Glomerular endothelial cell (primary cell): ENCODE measurements around the gene IDH1. TPM values are rescaled to one million over a fixed set of nuclear protein-coding genes. Genes with fewer than 3 reads are reported as not detected.
A peak's percentile ranks its signal among the peaks of the same experiment; 100 is the strongest.
"Not testable (repeated sequence)": the region's sequence is repeated elsewhere in the genome, so short reads cannot be mapped to it uniquely, and the experiment has no call there.

Source experiments
- DNase-seq: peaks from one replicate; pipeline ENCODE4 v3.0.0-alpha.2; 2011; ENCODE audit warnings: low read depth, low spot score; ENCODE audit errors: extremely low read depth
- total RNA-seq: library from RNA; depleted of rRNA; stranded (reverse); fragments of >200 nt; gene quantifications from 2 replicates; pipeline ENCODE4 v1.2.3, GENCODE V29; 2015

The IDH1 gene
- total RNA-seq, 1 donor from 2014 or later = 64.1 TPM

DNA sequence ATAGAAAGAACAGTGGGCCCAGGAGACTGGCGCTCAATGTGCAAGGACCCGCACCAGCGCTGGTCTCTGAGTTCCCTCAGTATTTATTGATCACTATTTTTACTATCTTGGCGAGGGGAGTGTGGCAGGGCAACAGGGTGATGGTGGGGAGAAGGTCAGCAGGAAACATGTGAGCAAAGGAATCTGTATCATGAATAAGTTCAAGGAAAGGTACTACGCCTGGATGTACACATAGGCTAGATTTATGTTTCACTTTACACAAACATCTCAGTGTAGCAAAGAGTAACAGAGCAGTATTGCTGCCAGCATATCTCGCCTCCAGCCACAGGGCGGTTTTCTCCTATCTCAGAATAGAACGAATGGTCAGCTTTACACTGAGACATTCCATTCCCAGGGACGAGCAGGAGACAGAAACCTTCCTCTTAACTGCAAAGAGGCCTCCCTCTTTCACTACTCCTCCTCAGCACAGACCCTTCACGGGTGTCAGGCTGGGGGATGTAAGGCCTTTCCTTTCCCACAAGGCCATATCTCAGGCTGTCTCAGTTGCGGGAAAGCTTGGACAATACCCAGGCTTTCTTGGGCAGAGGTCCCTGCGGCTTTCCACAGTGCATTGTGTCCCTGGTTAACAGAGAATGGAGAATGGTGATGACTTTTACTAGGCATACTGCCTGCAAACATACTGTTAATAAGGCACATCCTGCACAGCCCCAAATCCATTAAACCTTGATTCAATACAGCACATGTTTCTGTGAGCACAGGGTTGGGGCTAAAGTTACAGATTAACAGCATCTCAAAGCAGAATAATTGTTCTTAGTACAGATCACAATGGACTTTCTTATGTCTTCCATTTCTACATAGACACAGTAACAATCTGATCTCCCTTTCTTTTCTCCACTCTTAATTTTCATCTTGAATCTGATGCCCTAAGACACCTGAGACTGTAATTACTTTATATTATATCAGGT, 2.3 kb upstream of the IDH1 start:
- not testable (repeated sequence) for DNase-seq

DNA sequence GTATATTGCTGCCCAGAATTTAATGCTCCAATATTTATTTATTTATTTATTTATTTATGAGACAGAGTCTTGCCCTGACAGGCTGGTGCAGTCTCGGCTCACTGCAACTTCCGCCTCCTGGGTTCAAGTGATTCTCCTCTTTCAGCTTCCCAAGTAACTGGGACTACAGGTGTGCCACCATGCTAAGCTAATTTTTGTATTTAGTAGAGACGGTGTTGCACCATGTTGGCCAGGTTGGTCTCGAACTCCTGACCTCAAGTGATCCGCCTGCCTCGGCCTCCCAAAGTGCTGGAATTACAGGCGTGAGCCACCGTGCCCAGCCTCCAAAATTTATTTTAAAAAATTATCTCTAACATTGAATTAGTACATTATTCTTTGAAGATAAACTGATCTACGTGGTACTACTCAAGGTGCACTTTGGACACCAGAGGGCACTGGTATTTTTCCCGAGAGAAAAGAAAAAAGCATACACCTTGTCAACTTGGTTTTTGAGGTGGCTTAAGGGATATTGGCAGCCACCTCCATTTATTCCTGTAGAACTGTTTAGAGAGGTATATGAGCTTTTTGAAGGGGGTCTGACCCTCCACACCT, 1.4 kb upstream of the IDH1 start:
- DNase-seq = no peak

DNA sequence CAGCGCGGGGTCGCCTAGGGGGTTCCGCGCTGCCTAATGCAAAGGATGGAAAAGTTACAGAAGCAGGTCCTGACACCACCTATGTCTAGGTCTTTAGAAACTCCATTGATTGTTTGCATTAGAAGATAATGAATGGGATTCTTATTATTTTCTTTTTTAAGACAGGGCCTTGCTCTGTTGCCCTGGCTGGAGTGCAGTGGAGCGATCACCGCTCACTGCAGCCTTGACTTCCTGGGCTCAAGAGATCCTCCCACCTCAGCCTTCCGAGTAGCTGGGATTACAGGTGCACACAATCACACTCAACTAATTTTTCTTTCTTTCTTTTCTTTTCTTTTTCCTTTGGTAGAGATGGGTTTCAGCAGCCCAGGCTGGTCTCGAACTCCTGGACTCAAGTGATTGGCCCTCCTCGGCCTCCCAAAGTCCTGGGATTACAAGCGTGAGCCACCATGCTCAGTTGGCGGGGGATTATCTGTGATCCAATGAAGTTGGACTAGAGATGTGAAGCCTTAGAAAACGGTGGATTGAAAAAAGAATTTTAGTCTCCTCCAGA, 761 bp upstream of the IDH1 start:
- DNase-seq = no peak

DNA sequence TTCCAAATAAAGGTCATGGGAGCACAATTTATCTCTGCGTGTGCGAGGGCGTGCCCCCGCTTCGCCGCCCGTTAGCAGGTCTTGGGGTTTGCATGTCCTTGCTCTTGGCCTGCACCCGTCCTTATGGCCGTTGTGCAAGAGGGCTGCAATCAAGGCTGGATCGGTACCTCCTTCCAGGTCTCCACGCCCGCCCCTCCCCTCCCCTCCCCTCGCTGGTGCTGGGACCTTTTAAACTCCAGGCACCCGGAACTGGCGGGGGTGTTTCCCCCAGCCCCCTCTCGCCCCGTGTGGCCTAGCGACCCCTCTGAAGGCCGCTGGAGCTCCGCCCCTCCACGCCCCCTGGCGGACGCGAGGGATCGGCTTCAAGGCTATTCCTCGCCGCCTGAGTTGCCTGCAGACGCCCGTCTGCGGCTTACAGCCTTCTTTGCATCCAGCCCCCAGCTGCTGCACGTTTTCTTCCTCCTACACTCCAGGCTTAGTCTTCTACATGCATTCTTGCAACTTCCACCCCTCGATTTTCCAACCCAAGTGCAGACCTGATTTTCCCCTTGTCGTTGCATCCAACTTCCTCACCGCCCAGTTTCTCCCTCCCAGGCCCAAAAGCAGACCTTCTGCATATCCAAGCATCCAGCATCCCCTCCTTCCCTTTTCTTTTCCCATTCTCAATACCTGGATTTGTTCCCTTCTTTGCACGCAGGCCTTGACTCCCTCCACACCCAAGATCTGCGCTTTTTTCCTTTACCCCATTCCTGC, 577 bp downstream of the IDH1 start:
- DNase-seq = no peak

DNA sequence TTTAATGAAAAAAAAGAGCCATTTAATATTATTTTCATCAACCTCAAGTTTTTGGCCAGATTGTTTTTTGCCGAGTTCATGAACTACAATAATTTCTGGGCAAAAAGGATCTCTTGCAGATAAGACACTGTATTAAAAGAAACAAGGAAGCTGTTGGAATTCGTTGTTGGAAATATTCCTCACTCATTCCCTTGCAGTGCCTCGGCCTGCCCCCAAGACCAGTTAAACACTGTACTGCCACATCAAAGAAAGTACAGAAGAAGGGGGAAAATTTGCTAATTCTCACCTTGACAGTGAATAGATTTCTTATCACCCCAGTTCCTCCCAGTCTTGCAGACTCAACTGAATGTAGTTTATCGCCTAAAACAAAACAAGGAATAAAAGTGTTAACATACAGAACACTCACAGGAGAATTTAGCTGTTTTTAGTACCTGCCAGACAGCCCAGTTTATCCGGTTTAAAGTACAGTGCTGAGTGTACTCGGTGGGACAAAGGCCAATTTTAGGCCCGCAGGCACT, 1.2 kb downstream of the IDH1 start:
- no peak for DNase-seq

DNA sequence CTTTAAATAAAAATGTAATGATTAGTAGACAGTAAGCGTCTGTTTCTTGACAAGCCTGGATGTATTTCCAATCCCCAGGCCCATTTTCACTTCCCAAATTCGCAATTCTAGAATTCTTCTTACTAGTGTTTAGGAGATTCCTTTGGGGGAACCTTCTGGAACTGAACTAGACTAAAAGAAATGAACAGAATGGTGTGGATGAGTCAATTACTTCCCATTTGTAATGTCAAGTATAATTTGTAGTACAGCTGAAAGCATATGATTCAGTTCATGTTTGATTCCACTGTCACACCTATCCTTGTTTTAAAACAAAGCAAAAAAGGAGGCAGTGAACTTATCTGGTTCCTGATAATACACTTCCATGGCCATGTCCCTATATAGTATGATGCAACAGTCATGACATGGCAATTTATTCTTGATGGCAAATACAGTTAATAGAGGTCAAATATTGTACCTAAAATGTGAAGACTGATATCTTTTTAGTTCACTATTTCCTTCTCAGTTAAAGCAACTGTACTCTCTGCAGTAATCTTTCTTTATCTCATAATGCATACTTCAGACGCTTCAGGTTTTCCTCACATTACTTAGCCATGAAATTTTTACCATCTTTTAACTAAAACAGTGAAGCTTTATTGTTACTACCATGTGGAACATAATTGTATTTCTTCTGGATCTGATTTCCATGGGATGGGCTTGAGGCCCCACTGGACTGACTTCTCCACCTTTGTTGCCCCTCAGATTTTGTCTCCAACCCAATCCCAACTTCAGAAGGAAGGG, 2.0 kb downstream of the IDH1 start:
- DNase-seq = no peak

DNA sequence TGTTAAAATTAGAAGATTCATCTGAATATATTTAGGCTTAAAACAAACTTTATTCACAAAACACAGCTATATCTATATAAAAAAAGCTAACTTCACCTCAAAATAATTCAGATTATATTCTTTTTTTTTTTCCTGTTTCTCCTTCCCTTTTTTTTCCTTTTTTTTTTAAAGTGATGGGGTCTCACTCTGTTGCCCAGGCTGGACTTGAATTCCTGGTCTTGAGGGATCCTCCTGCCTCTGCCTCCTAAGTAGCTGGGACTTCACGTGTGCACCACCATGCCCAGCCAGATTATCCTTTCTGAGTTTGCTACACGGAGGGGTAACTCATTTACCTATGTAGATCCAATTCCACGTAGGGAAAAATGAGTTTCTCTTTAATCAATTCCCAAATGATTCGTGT, 3.8 kb downstream of the IDH1 start:
- DNase-seq = no peak

DNA sequence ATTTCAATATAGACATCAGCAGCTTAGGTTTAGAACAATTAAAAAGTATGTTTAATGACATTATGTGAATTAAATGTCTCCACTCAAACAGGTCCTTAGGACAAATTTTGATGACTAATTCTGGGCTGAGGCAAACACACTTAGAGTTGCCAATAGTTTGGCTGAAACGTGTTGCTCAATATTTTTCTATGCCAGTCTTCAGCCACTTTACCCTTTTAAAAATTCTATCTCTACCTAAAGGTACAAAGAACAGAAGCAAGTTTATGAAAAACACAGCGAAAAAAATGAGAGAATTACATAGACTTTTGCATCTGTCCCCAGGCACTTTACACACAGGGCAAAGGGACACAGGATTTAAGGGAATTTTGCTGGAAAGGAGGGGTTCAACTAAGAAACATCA, 4.5 kb downstream of the IDH1 start:
- no peak for DNase-seq

DNA sequence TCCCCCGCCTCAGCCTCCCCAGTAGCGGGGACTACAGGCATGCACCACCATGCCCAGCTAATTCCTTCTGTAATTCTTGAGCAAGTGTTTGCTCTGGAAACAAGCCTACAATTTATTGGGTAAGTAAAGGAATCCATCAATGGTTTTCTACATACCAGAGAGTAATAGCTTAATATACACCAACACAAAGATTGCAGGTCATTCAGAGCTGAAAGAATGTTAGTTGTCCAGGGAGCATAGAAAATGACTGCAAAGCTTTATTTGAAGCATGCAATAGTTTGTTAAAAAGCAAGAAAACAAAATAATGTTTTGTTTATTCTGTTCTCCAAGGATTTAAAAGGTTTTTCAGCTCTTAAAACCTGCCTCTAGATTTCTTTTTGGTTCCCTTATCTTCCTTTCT, 5.6 kb downstream of the IDH1 start:
- DNase-seq = no peak

DNA sequence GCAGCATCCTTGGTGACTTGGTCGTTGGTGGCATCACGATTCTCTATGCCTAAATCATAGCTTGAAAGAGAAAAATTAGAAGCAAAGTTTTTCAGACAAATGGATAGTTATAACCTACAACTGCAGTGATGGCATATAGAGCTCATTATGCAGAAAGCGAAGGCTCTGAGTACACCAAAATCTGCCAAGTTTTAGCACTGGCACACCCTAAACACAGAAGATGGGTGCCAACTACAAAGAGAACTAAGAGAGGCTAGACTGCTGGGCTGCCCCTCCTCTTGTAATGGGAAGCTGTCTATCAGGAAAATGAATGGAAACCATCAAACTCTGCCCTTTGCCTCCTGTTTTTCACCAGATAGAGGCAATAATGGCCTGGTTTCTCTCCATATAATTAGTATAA, 6.3 kb downstream of the IDH1 start:
- DNase-seq = no peak

DNA sequence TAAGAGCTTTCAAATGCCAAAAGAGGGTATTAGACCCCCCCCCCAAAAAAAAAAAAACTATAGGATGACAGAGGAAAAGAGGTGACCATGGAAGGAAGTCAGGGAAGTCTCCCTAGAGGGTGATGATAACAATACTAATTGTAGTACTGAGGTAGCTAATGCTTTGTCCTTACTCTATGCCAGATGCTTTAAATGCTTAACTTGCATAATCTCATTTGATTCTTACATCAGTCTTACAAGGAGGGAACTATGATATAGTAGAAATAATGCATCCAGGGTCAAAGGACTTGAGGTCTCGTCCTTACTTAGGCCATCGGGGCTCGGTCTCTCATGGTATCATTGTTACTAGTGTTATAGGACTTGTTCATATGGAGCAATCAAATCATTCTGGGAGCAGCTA, 9.1 kb downstream of the IDH1 start:
- no peak for DNase-seq

DNA sequence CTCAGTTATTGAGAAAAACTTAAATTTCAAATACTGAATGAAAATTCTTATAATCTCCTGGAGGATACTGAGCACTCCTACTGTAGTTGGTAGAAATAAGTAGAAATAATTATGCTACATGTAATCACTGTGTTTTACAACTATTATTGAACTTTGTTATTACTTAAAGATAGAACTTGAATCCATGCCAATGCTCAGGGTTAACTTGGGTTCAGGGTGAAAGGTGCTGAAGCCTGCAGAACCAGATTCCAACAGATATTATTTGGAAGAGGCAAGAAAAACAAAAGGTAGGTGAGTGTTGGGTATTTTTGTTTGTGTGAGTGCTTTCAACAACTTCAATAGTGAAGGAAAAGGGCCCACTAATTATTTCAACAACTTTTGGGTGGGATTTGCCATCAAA, 10.4 kb downstream of the IDH1 start:
- DNase-seq = no peak

DNA sequence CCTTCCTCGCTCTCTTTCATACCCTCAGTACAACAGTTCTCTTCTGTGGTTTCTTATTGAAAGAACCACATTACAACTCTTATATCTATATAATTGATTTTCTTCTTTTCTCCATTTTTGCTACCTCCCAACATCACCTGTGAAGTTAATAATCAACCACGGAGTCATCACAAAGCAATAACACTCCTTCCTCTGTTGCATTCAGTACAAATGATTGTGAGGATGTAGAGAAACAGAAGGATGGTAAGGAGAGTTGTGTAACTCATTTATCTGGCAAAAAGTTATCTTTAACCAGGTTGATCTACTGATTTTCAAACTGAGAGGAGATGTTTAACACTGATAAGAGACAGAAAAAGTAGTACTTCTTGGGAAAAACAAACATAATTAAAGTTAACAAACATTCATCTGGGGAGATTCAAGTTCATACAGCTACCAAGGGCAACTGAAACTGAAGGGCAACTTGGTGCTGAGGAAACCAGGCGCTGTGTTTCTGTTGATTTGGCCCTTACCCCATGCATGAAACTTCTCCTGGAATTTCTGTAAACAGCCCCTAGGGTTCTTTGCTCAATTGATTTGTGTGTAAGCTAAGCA, 14.2 kb downstream of the IDH1 start:
- DNase-seq = no peak

DNA sequence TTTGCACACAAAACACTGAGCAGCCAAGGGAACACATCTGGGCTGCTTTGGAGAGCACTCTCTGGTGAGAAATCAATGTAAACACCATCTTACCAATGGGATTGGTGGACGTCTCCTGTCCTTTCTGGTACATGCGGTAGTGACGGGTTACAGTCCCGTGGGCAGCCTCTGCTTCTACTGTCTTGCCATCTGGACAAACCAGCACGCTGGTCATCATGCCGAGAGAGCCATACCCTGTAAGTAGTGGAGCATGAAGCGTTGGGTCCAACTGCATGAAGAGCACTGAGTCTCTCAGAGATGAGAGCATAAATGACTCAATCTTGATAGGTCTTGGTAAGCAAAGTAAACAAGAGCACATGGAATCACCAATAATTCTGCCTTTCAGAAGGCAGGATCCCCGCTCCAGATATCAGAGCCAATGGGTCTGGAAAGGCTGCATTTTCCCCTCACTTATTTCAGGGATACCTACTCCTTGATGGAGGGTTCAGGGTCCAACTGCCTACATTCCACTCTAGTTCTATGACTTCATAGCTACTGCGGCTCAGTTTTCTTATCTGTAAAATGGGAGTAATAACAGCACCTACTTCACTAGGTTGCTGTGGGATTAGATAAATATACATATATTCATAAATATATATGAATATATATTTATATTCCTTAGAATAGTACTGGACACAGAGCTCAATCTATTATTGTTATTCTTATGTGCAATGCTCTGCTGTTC, 14.9 kb downstream of the IDH1 start:
- DNase-seq = no peak

DNA sequence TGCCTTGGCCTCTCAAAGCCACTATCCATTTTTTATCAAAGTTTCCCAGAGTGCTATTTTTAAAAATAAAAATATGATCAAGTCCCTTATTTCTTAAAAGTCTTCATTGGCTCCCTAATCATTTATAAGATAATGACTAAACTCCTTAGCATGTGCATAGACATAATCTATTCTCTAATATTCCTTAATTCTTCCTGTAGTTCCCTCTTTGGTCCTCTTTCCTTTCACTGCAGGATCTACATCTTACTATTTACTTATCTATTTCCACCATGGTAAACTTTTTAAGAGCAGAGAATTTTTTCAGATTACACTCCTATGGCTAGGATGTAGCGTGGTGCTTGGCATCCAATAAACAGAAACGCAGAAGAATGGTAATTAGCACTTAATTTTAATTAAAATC, 19.0 kb downstream of the IDH1 start:
- no peak for DNase-seq

DNA sequence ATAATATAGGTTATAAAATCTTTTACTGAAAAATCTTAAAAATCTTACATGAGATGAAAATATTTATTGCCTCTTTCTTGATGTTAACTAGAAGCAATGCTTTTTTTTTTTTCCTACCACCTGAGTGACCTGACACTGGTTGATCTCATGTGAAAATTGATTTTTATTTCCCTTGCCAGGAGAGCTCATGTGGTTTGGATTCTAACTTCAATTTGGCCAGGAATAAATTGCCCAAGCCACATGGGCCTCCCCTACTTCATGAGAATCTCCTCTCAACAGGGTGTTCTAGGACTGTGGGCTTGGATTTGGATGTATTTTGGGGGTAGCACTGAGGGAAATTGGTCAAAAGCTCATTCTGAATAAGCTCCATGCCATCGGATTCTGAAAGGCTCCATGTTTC, 20.1 kb downstream of the IDH1 start:
- no peak for DNase-seq

DNA sequence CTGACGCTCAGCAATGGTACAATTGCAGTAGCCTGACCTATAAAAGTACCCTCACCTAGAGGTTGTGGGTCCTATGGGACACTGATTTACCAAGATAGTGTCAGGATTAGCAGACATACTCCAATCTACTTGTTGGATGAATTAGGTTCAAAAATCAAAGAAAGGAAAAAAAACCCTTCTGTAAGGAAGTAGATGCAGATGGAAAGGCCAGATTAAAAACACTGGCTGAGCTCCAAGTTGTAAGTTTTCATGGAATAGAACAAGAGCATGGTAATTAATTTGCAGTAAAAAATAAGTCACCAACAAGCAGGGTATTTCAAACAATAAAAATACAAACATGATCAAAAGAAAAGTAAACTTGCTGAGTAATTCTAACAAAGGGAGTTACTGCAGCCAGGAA, 26.4 kb downstream of the IDH1 start:
- DNase-seq = peak; percentile 22

DNA sequence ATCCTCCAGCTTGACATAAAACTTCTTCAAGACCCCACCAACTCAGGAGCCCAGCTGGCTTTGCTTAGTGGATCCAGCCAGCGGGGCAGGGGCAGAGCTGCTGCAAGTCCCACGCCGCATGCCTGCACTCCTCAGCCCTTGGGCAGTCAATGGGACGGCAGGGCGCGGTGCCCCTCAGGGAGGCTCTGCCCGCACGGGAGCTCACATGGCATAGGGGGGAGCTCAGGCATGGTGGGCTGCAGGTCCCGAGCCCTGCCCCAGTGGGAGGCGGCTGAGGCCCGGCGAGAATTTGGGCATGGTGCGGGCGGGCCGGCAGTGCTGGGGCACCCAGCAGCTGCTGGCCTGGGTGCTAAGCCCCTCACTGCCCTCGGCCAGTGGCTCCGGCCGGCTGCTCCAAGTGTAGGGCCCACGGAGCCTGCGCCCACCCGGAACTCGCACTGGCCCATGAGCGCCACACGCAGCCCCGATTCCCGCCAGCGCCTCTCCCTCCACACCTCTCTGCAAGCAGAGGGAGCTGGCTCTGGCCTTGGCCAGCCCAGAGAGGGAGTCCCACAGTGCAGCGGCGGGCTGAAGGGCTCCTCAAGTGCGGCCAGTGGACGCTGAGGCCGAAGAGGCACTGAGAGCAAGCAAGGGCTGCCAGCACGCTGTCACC, 27.2 kb downstream of the IDH1 start:
- DNase-seq = no peak

DNA sequence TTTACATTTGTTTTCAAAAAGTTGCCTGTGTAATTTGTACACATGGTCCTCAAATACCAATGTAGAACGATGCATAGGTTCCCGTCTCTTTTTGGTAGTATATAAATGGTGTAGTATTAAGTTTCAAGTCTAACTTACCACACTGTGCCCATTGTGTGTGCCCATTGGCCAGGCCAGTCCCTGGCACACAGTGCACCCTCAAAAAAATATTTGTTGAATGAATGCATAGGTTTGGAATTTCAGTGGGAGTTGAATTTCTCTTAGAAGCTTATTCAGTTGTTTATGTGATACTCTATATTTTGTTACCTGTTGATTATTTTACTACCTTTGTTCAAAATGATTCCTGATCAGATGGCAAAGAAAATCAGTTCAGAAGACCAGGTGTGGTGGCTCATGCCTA, 30.1 kb downstream of the IDH1 start:
- no peak for DNase-seq
